GDM1 (cell line): Measurements from ENCODE around the gene SLC7A6.

Experiments
- DNase-seq: peaks from one replicate; lab custom pipeline; 2025; lab: John Stamatoyannopoulos, UW

Gene SLC7A6

DNA sequence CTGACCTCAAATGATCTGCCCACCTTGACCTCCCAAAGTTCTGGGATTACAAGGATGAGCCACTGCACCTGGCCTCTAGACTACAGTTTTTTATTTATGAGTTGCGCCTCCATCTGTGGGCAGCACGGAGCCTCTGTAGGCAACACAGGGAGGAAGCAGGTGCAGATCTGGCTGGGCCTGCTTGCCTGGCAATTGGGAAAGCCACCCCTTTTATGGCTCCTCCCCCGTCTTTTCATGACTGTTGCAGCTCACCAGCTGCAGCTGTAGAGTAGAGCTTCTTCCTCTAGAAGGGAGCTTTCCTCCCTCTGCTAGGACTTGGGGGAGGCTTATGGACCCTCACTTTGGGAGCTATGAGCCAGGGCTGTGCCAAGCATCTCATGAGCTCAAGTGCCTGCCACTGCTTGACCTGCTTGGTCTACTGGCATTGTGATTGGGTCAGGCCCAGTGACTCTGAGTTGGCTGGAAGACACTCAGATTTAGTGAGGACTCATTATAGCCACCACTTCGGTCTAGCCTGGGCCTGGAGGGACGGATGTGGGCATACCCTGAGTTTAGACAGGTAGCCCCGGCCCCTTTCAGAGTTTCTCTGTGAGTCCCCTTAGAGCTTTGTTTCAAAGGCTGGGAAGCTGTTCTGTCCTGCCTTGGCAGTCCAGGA is 6.9 kb upstream of the SLC7A6 start:
- DNase-seq, result peak; percentile 50

GRCh38 chr16:68257906-68258800 is 6.2 kb upstream of the SLC7A6 start:
- DNase-seq, result peak; percentile 45

- DNase-seq, result no peak
Measured at GRCh38 chr16:68259007-68259825, 5.1 kb upstream of the SLC7A6 start.

DNA sequence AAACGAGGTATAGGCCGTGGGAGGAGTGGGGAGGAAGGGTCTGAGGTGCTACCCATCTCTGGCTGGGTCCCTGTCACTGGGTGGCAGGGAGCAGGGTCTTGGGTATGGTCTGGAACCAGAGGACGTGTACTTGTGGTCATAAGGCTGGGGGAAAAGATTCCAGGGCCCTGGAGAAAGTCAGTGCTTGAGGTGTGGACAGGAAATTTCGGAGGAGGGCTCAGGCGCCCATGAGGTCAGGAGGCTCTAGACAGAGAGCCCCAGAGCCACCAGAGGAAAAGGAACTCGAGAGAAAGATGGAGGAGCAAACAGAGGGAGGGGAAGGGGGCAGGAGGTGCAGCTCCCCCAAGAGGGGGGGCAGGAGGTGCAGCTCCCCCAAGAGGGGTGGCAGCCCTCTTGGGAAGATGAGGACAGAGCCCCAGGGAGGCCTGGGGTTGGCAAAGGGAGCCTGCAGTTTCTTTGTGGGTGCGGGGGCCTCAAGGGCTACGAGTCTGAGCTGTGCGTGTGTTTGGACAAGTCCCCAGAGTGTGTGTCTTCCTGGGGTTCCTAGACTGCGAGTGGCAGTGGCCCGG is 683 bp upstream of the SLC7A6 start:
- DNase-seq, result no peak

GRCh38 chr16:68265078-68265920 is 973 bp downstream of the SLC7A6 start:
- peak; percentile 1 for DNase-seq

GRCh38 chr16:68267612-68268405 is 3.5 kb downstream of the SLC7A6 start:
- no peak for DNase-seq

GRCh38 chr16:68269793-68270192 is 5.5 kb downstream of the SLC7A6 start:
- DNase-seq, result no peak

DNA sequence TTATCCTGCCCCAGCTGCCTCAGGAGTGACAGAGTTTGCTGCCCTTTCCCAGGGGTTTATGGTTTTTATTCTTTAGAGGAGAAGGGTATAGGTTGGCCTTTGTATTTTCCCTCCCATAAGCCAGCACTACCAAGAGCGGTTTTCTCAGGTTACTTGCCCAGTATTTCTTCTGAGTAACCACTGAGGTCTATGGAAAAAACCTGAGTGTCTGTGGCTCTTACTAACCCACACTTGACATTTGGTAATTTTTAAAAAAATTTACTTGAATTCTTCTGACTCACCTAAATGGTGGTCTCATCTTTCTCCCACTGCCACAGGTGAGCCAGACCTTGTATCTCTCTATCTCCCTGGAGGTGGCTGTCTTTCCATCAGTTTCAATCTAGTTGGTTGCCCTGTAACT is 6.0 kb downstream of the SLC7A6 start:
- DNase-seq, result no peak

DNA sequence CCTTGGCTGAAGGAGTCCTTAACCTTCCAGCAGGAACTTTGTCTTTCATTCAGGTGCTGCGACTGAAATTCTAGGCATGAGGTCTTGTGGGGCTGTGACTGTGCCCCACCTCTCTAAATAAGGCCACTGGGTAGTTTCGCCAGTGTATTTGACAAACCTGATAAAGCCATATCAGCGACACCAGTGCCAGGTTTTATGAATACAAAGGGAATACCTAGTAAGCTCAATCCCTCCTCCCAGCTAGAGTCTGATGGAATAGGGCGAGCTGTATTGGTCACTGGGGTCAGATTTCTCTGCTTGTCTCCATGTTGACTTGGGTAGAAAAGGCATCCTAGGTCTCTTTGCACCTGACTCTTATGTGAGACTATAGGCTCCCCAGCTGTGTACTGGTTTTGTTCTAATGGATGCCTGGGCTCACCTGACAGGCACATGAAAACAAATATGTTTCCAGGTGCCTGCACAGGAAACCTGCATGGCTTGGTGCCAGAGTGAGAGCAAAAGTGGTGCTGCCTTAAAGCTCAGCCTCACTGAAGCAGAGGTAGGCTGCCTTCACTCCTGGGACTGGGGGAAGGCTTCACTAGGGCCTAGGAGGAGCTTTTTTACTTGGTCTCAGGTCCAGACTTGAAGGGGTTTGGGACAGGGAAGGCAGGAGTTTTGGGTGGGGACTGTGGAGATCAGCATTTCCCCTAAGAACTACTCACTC is 8.3 kb downstream of the SLC7A6 start:
- no peak for DNase-seq

- no peak for DNase-seq
Measured at GRCh38 chr16:68273459-68273858, 9.1 kb downstream of the SLC7A6 start.

DNA sequence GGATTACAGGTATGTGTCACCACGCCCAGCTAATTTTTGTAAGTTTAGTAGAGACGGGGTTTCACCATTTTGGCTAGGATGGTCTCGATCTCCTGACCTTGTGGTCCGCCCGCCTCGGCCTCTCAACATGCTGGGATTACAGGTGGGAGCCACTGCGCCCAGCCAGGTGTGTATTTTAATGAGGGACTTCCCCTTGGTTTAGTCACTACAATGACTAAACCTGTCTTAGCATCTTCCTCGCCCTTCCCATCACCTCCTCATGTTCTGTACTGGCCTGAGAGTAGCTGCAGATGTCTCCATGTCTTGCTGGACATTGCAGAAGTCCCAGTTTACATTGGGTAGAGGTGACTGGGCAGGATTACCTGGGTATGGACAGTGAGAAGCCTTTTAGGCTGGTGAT is 9.6 kb downstream of the SLC7A6 start:
- no peak for DNase-seq

GRCh38 chr16:68274441-68274840 is 10.1 kb downstream of the SLC7A6 start:
- no peak for DNase-seq

DNA sequence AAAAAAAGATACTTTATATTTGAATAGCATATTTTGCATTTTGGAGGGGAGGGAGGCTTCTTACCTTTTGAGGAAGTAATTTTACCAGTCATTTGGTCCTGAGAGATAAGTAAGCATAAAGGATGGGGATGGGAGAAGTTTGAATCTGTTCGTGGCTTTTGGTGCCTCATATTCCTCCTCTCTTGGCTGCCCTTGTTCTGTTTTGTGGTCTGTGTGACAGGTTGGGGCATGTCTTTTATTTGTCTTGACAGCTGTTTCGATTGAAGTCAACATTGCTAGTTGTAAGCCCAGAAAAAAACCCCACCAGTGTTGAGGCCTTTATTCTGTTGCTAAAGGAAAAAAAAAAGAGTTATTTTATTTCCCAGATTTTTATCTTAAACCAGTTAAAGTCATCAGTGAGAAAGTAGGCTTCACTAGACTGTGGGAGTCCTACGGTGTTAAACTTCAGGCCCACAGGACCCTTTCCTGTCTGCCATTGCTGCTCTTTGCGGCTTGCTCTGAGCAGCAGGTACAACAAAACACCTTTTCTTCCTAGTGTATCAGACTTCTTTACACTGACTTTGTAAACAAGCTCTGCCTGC is 11.4 kb downstream of the SLC7A6 start:
- peak; percentile 72 for DNase-seq

GRCh38 chr16:68276223-68276622 is 11.9 kb downstream of the SLC7A6 start:
- no peak for DNase-seq

DNA sequence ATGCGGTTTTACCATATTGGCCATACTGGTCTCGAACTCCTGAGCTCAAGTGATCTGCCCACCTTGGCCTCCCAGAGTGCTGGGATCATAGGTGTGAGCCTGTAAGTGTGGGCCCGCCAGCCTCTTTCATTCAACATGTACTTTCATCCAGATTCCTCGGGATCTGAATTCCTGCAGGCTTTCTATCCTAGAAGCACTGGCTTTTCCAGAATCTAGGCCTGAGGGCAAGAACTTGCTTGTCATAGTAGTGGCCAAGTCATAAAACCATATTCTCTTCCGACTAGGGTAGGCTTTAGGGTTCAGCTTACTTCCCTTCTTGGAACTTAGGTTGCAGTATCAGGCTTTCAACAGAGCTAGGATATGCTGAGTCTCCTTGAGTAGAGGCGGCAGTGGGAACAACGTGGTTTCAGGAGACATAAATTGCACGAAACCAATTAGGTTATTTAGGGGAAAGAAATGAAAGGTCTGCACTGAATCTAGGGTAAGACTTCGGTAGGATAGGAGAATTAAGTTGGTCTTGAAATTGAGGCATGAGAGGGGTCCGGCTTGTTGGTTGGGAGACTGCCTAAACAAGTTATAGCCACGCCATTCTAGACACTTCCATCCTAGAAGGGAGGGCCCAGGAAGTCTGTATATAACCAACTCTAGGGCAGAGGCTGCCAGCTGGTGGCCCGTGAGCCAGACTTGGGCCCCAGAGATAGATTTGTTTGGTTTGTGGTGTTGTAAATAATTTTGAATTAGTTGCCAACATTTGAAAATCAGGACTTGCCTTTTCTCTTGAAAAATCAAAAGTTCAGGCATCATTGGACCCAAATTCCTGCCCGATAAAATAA is 15.6 kb downstream of the SLC7A6 start:
- DNase-seq, result no peak

DNA sequence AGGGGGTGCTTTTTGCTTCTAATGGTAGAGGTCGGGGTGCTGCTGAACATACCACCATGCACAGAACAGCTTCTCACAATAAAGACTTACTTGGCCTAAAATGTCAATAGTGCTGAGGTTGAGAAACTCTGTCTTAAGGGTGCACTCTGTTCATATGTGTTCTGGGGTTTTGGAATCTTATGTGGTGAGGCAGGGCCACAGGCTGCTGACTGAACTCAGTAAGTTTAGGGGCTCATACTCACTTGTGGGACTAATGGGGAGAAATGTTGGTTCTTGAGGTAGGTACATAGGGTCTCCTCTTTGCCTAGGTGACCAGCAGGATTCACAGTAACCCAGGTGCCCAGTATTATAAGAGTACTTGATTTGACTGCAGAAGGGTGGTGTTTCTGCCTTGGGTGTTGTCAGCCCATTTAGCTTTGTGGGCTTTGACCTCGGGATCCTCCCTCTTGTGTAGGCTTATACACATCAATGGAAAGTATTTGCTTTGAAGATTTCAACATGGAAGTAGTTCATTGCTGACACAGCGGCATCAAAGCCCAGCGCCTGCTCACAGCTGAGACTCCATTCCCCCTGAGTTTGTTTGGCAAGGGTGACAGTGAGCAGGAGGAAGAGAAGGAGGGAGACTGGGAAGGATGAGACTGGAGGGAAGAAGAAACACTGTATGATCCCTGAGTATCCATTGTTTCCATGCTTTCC is 17.2 kb downstream of the SLC7A6 start:
- DNase-seq, result no peak

DNA sequence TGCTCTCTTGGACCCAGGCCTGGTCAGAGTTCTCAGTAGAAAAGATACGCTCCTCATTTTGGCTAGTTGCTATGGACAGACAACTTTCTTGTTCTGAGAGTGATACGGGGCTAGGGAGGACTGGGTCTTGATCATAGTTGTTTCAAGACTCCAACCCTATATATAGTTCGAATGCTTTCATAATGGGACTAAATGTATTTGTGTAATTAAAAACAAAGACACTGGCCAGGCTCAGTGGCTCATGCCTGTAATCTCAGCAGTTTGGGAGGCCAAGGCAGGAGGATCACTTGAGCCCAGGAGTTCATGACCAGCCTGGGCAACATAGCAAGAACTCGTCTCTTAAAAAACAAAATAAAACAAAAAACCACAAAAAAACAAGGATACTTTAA is 17.7 kb downstream of the SLC7A6 start:
- DNase-seq, result no peak

- DNase-seq, result no peak
Measured at GRCh38 chr16:68283346-68283745, 19.0 kb downstream of the SLC7A6 start.
